WTC11 (cell line): ENCODE measurements around the gene PPP2R2C. TPM values are rescaled to one million over a fixed set of nuclear protein-coding genes. Genes with fewer than 3 reads are reported as not detected.

Source experiments
- ATAC-seq: fragments of 200-7000 bp; cut with Tn5 transposase; 2 replicates; pipeline ENCODE4 v1.10.0; 2021; ENCODE audit warnings: mild to moderate bottlenecking, moderate library complexity
- CTCF ChIA-PET: fragments of 300-600 bp; sonication (Branson Sonifier 250); formaldehyde crosslinking; loops from one replicate; lab custom pipeline; 2021; ENCODE audit warnings: antibody characterized with exemption; lab: Charles Lee
- POLR2A ChIA-PET: fragments of 350-600 bp; sonication (Branson Sonifier 250); formaldehyde crosslinking; loops from one replicate; lab custom pipeline; 2021; ENCODE audit warnings: antibody characterized with exemption; lab: Charles Lee
- DNase-seq: peaks from one replicate; pipeline ENCODE4 v3.0.0; 2021; ENCODE audit warnings: low spot score
- H3K27ac Mint-ChIP-seq: 2 replicates; pipeline ENCODE4 v1.8.0; 2021; ENCODE audit warnings: mixed read lengths
- H3K27me3 Mint-ChIP-seq: 2 replicates; pipeline ENCODE4 v1.8.0; 2021; ENCODE audit warnings: low read depth, mild to moderate bottlenecking, moderate library complexity, mixed read lengths
- H3K36me3 Mint-ChIP-seq: 2 replicates; pipeline ENCODE4 v1.8.0; 2021; ENCODE audit warnings: mixed read lengths
- H3K4me1 Mint-ChIP-seq: 2 replicates; pipeline ENCODE4 v1.8.0; 2022; ENCODE audit warnings: mixed read lengths
- H3K4me3 Mint-ChIP-seq: 2 replicates; pipeline ENCODE4 v1.8.0; 2021; ENCODE audit warnings: mild to moderate bottlenecking, moderate library complexity, mixed read lengths
- H3K9me3 Mint-ChIP-seq: 2 replicates; pipeline ENCODE4 v1.8.0; 2021; ENCODE audit warnings: mixed read lengths
- AFF4 ChIP-seq: sonication (generic); formaldehyde crosslinking; IDR thresholded peaks from 2 replicates; pipeline ENCODE4 v1.8.1; 2023; ENCODE audit warnings: mild to moderate bottlenecking, missing genetic modification reagents, borderline replicate concordance
- ATF1 ChIP-seq: sonication (generic); formaldehyde crosslinking; IDR thresholded peaks from 2 replicates; pipeline ENCODE4 v1.8.1; 2023; ENCODE audit warnings: mild to moderate bottlenecking, moderate library complexity, missing genetic modification reagents
- ATF3 ChIP-seq: sonication (generic); formaldehyde crosslinking; conservative IDR thresholded peaks from 2 replicates; pipeline ENCODE4 v1.8.1; 2022; ENCODE audit warnings: mild to moderate bottlenecking, missing genetic modification reagents
- CREB1 ChIP-seq: sonication (generic); formaldehyde crosslinking; IDR thresholded peaks from 2 replicates; pipeline ENCODE4 v1.8.0; 2023; ENCODE audit warnings: mild to moderate bottlenecking, missing genetic modification reagents
- FOXK1 ChIP-seq: sonication (generic); formaldehyde crosslinking; IDR thresholded peaks from 2 replicates; pipeline ENCODE4 v1.8.0; 2022; ENCODE audit warnings: mild to moderate bottlenecking, moderate library complexity, missing genetic modification reagents
- JAZF1 ChIP-seq: fragments of 250-450 bp; sonication (Bioruptor Pico); IDR thresholded peaks from 2 replicates; pipeline ENCODE4 v1.9.0; 2021; ENCODE audit warnings: moderate library complexity, mild to moderate bottlenecking, inconsistent platforms
- JUN ChIP-seq: sonication (generic); formaldehyde crosslinking; IDR thresholded peaks from 2 replicates; pipeline ENCODE4 v1.8.0; 2023; ENCODE audit warnings: mild to moderate bottlenecking, missing genetic modification reagents
- MXD4 ChIP-seq: fragments of 250-450 bp; sonication (Bioruptor Pico); IDR thresholded peaks from 2 replicates; pipeline ENCODE4 v1.8.0; 2021; ENCODE audit warnings: mild to moderate bottlenecking, moderate library complexity, borderline replicate concordance
- OVOL2 ChIP-seq: fragments of 250-450 bp; sonication (Bioruptor Pico); IDR thresholded peaks from 2 replicates; pipeline ENCODE4 v1.9.0; 2021; ENCODE audit warnings: mild to moderate bottlenecking, borderline replicate concordance
- PREB ChIP-seq: sonication (generic); formaldehyde crosslinking; IDR thresholded peaks from 2 replicates; pipeline ENCODE4 v1.8.1; 2022; ENCODE audit warnings: mild to moderate bottlenecking, missing genetic modification reagents, moderate library complexity, borderline replicate concordance
- SP1 ChIP-seq: sonication (generic); formaldehyde crosslinking; conservative IDR thresholded peaks from 2 replicates; pipeline ENCODE4 v1.8.1; 2022; ENCODE audit warnings: missing genetic modification reagents
- TEAD1 ChIP-seq: sonication (generic); formaldehyde crosslinking; IDR thresholded peaks from 2 replicates; pipeline ENCODE4 v1.8.0; 2022; ENCODE audit warnings: mild to moderate bottlenecking, missing genetic modification reagents
- ZNF138 ChIP-seq: sonication (generic); formaldehyde crosslinking; conservative IDR thresholded peaks from 2 replicates; pipeline ENCODE4 v1.8.1; 2022; ENCODE audit warnings: mild to moderate bottlenecking, moderate library complexity, missing genetic modification reagents
- ZNF232 ChIP-seq: sonication (generic); formaldehyde crosslinking; IDR thresholded peaks from 2 replicates; pipeline ENCODE4 v1.8.0; 2022; ENCODE audit warnings: mild to moderate bottlenecking, missing genetic modification reagents
- ZNF416 ChIP-seq: fragments of 250-450 bp; sonication (Bioruptor Pico); IDR thresholded peaks from 2 replicates; pipeline ENCODE4 v1.9.0; 2021; ENCODE audit warnings: mild to moderate bottlenecking, inconsistent platforms
- ZNF512 ChIP-seq: sonication (generic); formaldehyde crosslinking; IDR thresholded peaks from 2 replicates; pipeline ENCODE4 v1.8.1; 2022; ENCODE audit warnings: missing genetic modification reagents, borderline replicate concordance
- ZNF671 ChIP-seq: fragments of 250-450 bp; sonication (Bioruptor Pico); IDR thresholded peaks from 2 replicates; pipeline ENCODE4 v1.8.0; 2021; ENCODE audit warnings: mild to moderate bottlenecking
- ZSCAN18 ChIP-seq: fragments of 250-450 bp; sonication (Bioruptor Pico); IDR thresholded peaks from 2 replicates; pipeline ENCODE4 v2.1.2; 2022; ENCODE audit warnings: mild to moderate bottlenecking, moderate library complexity
- total RNA-seq: library from RNA; stranded (reverse); gene quantifications from 3 replicates; pipeline ENCODE4 v1.2.3, GENCODE V29; 2021

Gene PPP2R2C
- total RNA-seq, 1 experiment from 2014 or later, result 11.5 TPM

- H3K27me3 Mint-ChIP-seq, result peaks cover 39% of the 10 kb centered on the region
- H3K4me3 Mint-ChIP-seq, result no peak overlapping the region
- H3K4me1 Mint-ChIP-seq, result peaks cover 10% of the 10 kb centered on the region
- ATAC-seq (no peak), DNase-seq (no peak)
- H3K9me3 Mint-ChIP-seq, result no peaks in the 10 kb centered on the region
- ChIA-PET CTCF (interaction anchor here (0.8 to 2.1 kb wide), 2 partner anchors 80 to 446 kb away, joined by 3 to 8 read pairs; no protein-coding TSS in a partner anchor), POLR2A (interaction anchor here (0.7 kb wide), 1 partner anchor 440 kb away, joined by 3 read pairs; no protein-coding TSS in a partner anchor)
- no peaks in the 10 kb centered on the region for H3K36me3 Mint-ChIP-seq
- H3K27ac Mint-ChIP-seq, result no peak overlapping the region
- no peak for TF ChIP-seq ZNF416 (CRISPR knock-in tag)
- TF ChIP-seq PREB (CRISPR knock-in tag), result no peak
- TF ChIP-seq AFF4 (CRISPR knock-in tag), result no peak
- no peak for TF ChIP-seq JUN (CRISPR knock-in tag)
- no peak for TF ChIP-seq JAZF1 (CRISPR knock-in tag)
- TF ChIP-seq ZNF512 (CRISPR knock-in tag), result no peak
- TF ChIP-seq ZSCAN18 (CRISPR knock-in tag), result no peak
- TF ChIP-seq ATF1 (CRISPR knock-in tag), result no peak
- TF ChIP-seq OVOL2 (CRISPR knock-in tag), result no peak
- no peak for TF ChIP-seq SP1
- TF ChIP-seq MXD4 (CRISPR knock-in tag), result no peak
- no peak for TF ChIP-seq ZNF671 (CRISPR knock-in tag)
- TF ChIP-seq CREB1 (CRISPR knock-in tag), result no peak
- TF ChIP-seq ZNF232 (CRISPR knock-in tag), result no peak
- no peak for TF ChIP-seq FOXK1 (CRISPR knock-in tag)
- TF ChIP-seq ATF3 (CRISPR knock-in tag), result no peak
- no peak for TF ChIP-seq ZNF138
Observed at GRCh38 chr4:6466756-6467381, 5.5 kb downstream of the PPP2R2C start.

- no peak for TF ChIP-seq TEAD1
- TF ChIP-seq ZNF512 (CRISPR knock-in tag), result no peak
- Mint-ChIP-seq H3K36me3 (no peaks in the 10 kb centered on the region), H3K9me3 (no peaks in the 10 kb centered on the region), H3K27me3 (peaks cover 31% of the 10 kb centered on the region), H3K4me1 (peaks cover 10% of the 10 kb centered on the region), H3K4me3 (no peak overlapping the region), H3K27ac (no peak overlapping the region)
- DNase-seq (no peak), ATAC-seq (no peak)
- ChIA-PET CTCF (interaction anchor here (2.1 kb wide), 1 partner anchor 81 kb away, joined by 8 read pairs; no protein-coding TSS in a partner anchor), POLR2A (interaction anchor here (0.7 kb wide), 1 partner anchor 439 kb away, joined by 3 read pairs; no protein-coding TSS in a partner anchor)
Observed at GRCh38 chr4:6465955-6466354, 6.5 kb downstream of the PPP2R2C start.
